Dermis blood vessel endothelial cell (primary cell): ENCODE measurements around the gene NCAM1. TPM values are rescaled to one million over a fixed set of nuclear protein-coding genes. Genes with fewer than 3 reads are reported as not detected.
"Not testable (repeated sequence)": the region's sequence is repeated elsewhere in the genome, so short reads cannot be mapped to it uniquely, and the experiment has no call there.

Experiments
- DNase-seq: peaks from one replicate; pipeline ENCODE4 v3.0.0; 2010
- total RNA-seq: library from RNA; depleted of rRNA; stranded (reverse); fragments of >200 nt; gene quantifications from 2 replicates; pipeline ENCODE4 v1.2.3, GENCODE V29; 2014

Gene NCAM1
- total RNA-seq, 1 donor from 2014 or later: 2.2 TPM

DNA sequence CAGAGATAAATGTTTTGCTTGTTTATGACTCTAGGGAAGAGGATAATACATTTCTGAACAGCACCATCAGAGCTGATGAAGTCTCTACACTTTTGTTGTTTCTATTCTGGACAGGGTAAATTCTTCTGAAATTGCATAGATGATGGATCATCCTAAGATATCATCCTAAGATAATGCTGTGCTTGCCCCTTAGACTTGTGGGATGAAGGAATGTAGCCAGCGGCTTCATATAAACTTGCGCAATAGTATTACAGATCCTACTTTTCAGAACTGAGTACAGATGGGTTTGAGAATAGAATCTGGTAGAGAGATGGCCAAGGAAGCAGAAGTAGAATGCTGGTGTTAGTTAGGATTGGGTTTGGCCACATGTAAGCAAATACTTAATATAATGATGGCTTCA lies 61.0 kb downstream of the NCAM1 start:
- no peak for DNase-seq

DNA sequence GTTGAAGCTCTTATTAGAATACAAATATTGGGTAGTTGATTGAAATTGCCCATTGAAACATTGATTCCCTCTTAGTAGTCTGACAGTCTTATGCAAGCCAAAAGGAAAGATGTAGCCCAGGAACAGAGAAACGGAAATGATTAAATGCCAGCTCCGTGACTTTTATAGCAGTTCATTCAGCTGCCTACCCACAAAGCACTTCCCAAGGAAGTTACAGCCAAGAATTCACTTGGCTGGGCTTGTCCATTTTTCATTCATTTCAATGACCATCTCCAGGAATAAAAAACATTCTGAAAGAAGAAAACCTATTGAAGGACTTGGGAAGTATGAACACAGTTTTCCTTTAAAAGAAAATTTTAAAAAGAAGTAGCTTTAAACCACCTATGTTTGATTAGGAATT lies 62.0 kb downstream of the NCAM1 start:
- no peak for DNase-seq

DNA sequence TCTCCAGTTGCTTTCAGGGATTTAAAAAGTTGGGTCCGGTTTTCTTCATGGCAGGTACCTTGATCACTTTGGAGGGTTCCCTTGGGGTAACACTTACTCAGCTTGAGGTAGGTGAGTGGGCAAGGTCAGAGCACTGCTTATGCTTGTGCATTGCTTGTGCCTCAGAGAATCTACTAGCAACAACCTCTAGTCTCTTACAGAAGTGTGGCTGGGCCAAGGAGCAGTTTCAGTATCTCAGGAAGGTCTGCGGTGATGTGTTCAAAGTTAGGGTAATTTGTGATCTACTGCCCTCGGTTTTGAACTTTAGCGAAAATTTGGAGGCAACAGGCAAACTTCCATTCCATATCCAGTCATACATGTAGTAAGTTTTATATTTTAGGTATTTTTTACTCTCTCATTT lies 62.8 kb downstream of the NCAM1 start:
- DNase-seq: no peak

DNA sequence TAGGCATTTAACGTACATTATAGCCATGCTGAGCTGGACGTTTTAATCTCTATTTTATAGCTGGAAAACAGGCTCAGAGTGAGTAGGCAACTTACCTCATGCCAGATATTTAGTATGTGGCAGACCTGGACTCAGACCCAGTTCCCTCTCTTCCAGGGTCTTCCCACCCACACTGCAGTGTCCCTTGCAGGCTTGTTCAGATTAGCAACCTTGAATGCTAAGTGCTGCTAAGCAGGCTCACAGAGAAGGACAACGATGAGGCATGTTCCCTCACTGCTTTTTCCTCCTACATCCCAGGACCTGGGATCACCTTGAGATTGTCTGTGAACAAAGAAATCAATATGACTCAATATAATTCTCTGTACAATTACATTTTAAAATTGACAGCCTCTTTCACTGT lies 65.6 kb downstream of the NCAM1 start:
- no peak for DNase-seq

DNA sequence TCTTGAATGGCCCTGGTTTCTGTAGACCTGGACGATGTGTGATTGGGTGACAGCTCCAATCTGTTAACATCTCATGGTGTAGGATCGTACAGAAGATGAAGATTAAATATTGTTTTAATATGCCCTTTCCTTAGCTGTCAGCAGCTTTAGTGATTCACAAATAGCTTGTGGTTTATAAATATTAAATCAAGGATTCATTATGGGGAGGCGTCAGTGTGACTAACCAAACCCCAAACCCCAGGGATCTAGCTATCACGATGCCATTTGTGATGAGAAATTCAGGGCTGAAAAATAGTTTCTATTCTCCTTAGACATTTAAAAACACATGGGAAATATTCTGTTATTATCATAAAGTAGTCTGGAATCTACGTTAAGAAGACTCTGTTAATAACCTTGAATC lies 73.4 kb downstream of the NCAM1 start:
- no peak for DNase-seq

DNA sequence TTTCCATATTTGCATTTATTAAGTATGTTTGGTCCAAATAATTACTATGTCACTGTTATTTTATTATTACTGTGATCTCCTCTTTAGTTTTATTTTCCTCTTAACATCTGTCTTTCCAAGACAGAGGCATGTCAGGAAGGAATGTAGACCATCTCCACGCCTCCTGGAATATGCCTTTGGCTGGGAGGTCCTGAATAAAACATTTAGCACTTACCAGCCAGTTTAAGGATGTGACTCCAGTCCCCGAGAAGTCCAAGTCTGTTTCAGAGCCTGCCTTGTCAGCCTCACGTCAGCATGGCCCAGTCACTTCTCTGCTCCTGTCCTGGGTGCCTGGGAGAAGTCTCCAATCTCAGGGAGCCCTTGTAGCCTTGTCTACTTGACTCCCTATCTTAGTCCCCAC lies 74.5 kb downstream of the NCAM1 start:
- DNase-seq: no peak

DNA sequence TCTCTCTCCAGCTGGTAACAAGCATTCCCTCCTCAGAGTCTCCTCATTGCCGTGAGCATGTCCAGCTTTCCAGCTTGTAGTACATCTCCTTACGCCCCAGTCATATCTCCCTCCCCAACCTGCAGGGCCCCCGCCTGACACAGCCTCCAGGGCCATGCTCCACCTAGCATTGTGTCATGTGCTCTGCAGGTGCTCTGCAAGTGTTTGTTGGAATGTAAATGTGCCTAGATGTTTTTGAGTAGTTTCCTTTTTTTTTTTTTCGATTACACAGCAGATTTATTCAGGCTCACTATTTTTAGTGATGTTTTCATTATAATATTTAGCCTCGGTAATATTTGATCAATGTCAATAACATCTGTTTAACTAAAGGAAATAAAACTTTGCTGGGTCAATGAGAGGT lies 82.5 kb downstream of the NCAM1 start:
- no peak for DNase-seq

DNA sequence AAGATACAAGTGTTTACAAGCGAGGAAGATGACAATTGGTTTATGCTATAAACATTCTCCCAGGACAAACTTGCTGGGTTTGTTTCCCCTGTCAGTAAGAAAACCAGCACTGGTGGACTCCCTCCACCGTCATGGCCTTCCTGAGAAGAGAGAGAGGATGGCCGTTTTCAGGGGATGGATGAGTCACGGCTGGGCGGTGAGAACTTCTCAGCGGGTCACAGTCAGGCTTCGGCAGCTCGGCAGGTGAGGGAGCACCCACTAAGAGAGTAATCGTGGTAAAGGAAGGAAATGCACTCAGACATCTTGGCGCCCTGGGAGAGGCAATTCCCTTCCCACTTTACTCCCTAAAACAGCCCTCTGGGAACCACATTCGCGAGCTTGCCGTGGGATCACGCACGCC lies 83.9 kb downstream of the NCAM1 start:
- DNase-seq: no peak

DNA sequence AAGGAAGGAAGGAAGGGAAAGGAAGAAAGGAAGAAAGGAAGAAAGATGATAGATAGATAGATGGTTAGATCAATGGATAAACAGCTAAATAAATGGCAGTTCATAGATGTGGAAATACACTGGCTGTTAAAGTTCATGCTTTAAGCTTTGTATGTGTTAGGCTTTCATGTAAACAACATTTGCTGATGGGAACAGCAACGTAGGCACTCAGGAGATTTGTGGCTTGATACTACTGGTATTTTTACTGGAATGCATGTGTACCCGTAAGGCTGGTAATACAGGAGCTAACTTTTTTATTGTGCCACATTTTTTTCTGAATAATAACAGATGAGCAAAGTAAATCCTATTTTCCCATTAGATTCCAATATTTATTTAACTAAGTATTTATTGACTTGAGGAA lies 85.6 kb downstream of the NCAM1 start:
- DNase-seq: no peak

DNA sequence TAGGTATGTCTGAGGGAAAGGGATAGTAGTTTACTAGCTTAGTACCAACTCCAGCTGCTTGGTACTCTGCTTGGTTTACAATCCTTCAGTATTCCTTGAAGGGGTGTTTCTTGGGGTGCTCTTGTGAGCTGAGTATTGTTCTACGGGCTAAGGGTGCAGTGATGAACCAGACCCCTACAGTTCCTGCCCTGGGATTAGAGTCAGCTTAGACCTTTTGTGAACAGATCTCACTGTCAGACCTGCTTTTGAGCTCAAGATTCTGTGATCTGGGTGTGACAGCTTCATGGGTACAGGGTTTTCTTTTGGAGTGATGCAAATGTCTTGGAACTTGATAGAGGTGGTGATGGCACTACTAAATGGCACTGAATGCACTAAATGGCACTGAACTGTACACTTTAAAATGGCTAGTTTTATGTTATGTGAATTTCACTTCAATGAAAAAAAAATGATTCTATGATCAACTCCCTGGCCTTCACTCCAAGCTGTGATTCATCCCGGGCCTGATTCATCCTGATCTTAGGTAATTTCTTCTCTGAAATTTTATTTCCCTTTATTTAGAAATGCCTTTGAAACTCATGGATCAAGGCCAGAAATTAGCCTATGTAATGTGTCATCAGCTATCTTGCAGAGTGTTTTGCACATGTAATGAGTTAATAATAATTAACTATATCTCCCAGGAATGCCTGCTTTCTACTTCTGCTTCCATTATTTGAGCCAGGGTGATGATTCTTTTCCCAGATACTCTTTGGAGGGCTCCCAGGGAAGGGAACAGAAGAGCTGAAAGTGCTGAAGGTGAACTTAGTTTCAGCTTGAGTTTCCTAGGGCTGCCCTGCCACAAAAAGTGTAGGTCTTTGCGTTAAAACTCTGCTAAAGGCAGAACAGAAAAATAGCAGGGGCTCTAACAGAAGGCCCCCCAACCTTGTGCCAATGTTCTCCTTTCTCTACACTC lies 87.9 kb downstream of the NCAM1 start:
- DNase-seq: no peak

DNA sequence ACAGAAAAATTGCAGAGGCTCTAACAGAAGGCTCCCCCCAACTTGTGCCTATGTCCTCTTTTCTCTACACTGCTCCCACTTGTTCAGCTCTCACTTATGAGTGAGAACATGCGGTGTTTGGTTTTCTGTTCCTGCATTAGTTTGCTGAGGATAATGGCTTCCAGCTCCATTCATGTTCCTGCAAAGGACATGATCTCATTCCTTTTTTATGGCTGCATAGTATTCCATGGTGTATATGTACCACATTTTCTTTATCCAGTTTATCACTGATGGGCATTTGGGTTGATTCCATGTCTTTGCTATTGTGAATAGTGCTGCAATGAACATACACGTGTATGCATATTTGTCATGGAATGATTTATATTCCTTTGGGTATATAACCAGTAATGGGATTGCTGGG lies 91.8 kb downstream of the NCAM1 start:
- not testable (repeated sequence) for DNase-seq

DNA sequence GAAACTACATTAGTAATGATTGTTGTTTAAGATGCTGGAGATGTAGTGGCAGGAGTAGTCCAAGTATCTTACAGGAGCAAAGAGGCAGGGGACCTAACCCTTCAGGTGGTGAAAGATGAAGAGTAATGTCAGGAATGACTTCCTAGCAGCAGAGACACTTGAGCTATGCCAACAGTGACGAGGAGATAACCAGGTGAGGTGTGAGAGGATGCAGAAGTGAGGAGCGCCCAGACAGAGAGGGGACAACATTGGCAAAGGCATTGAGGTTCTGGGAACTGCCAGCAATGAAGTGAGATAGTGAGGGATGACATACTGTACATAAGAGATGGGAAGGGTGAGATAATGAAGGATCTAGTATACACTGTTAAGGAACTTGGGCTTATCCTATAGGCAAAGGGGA lies 95.8 kb downstream of the NCAM1 start:
- DNase-seq: no peak

DNA sequence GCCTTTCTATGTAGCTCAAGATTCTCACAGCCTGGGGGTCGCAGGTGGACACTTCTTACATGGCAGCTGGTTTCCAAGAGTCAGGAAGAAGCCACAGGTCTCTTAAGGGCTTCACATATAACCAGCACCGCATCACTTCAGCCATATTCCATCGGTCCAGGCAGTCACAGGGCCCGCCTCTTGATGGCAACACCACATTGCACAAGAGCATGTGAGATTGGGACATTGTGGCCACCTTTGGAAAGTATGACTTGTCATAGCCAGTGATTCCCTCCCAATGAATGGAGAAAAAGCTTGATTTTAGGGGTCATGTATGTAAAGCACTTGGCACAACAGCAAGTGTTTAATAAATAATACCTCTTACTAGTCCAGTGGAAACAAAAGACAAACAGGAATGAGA lies 98.3 kb downstream of the NCAM1 start:
- DNase-seq: no peak

DNA sequence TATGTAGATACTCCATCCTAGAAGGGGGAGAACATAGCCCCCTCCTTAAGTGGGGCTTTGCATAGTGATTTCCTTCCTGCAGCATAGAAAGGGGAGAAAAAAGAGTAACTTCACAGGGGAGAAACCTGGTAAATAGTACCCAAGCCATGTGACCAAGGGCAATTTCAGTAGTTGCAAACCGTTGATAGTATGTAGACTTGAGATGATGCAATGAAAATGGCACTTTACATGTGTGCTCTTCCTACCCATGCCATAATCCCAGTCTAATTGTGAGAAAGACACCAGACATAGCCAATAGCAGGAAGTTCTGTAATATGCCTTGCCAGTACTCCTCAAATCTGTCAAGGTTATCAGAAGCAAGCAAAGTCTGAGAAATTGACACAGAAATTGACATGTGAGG lies 104.1 kb downstream of the NCAM1 start:
- DNase-seq: no peak

DNA sequence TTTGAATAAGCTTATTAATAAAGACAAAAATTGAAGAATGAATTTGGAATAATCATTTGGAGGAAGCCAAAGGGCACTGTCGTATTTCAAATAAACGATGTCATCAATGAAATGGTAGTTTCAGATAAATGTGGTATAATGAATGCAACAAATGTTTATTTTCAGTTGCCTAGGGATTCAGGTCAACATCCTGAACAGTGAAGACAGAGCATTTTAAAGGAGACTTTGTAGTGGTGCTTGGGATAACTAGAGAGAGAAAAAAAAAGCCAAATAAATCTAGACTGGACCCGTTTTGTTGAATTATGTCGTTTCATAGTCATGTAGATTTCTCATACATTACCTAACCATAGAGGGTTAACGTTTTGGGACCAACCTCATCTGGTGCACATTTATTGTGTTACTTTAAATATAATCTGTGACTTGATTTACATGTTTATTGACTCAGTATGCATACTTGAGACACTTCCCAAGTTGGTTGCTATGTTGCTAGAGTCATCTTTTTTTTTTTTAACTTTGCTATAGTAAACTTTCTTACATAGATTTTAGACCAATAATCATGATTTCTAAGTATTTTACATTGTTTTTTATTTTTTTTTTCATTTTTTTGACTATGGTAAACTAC lies 111.1 kb downstream of the NCAM1 start:
- no peak for DNase-seq

DNA sequence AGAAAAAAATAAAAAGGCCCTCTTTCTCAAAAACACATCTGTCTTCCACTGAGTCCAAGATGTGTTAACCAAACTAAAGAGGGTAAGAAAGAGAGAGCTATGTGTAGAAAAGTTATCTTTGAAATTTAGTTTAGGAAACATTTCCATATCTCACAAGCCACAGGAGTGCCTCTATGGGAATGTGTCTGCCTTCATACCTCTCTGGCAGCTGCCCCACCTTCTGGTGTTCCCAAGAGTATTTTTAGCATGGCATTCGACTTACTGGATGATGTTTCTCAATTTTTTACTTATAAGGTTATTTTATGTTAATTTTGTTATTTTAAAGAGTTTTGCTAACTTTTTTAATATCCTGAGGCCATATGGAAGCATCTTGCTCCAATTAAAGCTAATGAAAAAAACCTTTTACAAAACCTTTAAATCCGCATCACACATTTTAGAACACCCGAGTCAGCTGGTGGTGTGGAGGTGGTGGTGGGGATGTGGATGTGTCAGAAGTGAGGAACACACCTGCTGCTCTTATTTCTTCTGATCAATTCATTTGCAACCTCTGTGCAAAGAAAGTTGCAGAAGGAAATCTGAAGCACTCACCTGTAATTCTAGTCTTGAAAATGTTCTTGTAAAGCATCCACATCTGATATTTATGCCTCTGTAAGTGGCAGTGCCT lies 112.2 kb downstream of the NCAM1 start:
- no peak for DNase-seq

DNA sequence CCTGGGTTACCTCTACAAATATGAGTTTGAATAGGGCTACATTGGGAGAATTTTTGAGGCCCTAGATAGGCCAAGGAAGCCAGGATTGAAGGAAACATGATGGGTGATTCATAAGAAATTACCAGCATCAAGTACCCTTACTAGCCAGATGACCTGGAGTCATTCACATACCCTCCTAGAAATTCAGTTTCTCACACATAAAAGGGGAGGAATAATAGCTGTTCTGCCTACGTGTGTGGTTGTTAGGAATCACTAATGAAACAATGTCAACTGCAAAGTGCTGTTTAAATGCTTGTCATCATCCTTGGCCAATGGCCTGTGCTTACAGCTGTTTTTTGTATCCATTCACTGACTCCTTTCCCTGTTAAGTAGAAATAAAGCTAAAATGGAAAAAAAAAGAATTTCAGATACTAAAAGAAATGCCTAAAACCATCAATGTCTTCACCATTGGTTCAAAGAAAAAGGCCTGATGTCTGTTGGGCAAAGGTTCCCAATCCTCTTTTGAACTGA lies 114.4 kb downstream of the NCAM1 start:
- no peak for DNase-seq

DNA sequence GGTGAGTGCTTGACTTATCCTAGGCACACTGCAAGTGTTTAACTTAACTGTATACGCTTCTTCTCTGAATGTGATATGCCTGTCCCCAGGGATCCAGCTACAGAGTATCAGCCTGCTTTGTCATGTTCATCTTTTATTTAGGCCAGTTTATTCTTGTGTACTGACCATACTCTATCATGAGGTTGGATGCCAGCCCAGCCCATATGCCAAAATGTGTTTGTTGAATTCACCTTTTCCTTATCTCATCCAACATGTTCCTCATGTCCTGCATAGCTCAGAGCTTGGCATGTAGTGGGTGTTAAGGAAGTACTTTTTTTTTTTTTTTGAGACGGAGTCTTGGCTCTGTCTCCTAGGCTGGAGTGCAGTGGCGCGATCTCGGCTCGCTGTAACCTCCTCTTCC lies 116.2 kb downstream of the NCAM1 start:
- no peak for DNase-seq

DNA sequence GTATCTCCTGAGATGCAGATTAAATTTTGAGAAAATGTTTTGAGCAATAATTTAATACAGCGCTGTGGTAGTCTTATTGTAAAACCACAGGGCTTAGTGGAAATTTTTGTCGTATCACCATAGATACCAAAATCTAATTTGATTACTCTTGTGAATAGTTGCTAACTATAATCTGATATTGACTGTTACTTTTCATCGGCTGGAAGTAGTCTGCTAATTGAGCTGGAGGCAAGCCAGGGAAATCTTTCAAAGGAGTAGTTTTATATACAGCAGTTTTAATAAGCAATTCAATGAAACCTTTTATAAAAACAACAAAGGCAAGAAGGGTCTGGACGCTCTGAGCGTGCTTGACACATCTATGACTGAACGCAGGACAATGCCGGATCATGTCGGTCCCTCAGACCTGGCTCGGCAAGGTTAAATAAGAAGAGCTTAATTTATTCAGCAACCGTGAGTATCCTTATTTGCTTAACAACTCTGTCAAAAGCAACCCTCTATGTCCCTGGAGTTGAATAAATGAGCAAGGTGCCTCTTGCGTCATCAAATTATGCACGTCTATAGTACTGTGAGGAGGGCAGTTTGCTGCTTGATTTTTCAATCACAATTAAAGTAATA lies 121.2 kb downstream of the NCAM1 start:
- DNase-seq: no peak

DNA sequence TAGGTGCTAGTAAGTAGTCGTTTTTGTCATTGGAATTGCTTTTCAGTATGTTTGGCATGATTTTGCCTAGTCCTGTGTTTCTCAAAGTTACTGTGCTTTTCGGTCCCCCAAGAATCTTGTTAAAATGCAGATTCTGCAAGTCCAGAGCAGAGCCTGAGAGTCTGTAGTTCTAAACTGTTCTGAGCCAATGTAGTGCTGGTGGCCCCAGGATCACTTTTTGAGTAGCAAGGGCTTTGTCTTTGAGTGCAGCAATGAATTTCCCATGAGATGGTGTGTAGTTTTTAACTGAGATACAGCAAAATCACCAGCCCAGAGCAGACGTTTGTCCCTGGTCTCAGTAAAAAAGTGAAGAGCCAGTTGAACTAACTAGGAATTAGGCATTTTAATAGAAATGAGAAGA lies 122.4 kb downstream of the NCAM1 start:
- DNase-seq: no peak

DNA sequence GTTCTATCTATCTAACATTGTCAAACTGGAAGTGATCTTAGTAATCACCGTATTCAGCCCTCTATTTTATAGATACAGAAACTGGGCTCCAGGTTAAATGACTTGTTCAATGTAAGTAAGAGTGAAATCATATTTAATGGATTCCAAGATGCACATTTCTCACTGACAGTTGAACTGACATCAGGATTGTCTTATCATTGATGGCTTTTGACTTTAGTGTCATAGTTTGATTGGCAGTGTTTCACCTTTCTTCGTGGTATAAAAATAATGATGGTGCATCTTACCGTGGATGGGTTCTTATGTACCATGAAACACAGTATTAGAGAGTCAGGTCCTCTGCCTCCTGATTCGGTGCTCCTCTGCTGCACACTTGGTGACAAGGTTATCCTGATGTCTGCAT lies 123.1 kb downstream of the NCAM1 start:
- DNase-seq: no peak

DNA sequence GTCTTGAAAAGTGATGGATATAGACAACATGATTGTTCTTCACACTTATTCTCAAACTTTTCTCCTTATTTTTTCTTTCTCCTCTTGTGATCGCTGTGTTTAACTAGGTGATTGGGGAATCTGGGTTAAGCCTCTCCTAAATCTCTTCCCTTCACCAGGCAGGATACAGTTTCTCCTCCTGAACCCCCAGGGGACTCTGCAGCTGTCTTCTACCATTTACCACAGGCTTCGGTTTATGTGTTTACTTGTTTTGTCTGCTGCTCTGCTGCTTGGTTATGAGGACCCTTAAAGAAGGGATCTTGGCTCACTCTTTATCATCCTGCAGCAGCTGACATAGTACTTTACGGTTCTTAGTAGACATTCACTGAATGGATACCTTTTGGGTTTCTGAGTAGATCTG lies 124.2 kb downstream of the NCAM1 start:
- DNase-seq: no peak

DNA sequence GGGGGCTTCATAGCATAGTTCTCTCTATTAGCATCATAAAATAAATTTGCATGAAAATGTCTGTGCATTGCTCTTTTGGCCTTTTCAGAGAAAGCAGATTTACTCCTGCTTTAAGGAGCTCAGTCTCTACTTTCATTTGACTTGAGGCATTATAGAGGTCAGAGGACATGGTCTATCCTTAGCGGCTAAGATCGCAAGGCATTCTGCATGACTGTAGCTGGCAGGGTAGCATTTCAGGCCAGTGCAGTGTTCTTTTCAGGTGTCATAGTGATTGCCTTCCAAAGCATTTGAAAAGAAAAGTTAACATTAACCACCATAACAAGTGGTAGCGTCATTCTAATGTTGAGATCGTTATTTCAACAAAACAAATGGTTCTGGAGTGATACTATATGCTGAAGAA lies 126.5 kb downstream of the NCAM1 start:
- DNase-seq: no peak
